ENCODE data around the gene CIDEB.

CIDEB gene

GRCh38 chr14:24269368-24269767 is 38.4 kb downstream of the CIDEB start:
- DNase-seq: no peak

- no peak for DNase-seq
Observed at GRCh38 chr14:24268225-24268624, 39.6 kb downstream of the CIDEB start.

- DNase-seq: no peak
Observed at GRCh38 chr14:24267516-24267915, 40.3 kb downstream of the CIDEB start.

- DNase-seq: no peak
Observed at GRCh38 chr14:24266344-24267244, 41.2 kb downstream of the CIDEB start.

GRCh38 chr14:24264298-24264697 is 43.5 kb downstream of the CIDEB start:
- no peak for DNase-seq

- DNase-seq: no peak
Observed at GRCh38 chr14:24263848-24264247, 43.9 kb downstream of the CIDEB start.

- DNase-seq: no peak
Observed at GRCh38 chr14:24262821-24263733, 44.7 kb downstream of the CIDEB start, which contains the start of gene TGM1. Gene TGM1, minus strand, starts transcription at chr14:24263177. Its CDS starts 825 bp downstream, at chr14:24262352.

- no peak for DNase-seq
Observed at GRCh38 chr14:24261969-24262327, 45.8 kb downstream of the CIDEB start.

GRCh38 chr14:24261256-24261968 is 46.4 kb downstream of the CIDEB start:
- no peak for DNase-seq

- DNase-seq: no peak
Observed at GRCh38 chr14:24260780-24261157, 47.0 kb downstream of the CIDEB start.

- DNase-seq: no peak
Observed at GRCh38 chr14:24260026-24260779, 47.6 kb downstream of the CIDEB start.

GRCh38 chr14:24259282-24260025 is 48.3 kb downstream of the CIDEB start:
- DNase-seq: no peak

GRCh38 chr14:24258548-24259265 is 49.1 kb downstream of the CIDEB start:
- no peak for DNase-seq

GRCh38 chr14:24258119-24258518 is 49.7 kb downstream of the CIDEB start:
- DNase-seq: no peak

- no peak for DNase-seq
Observed at GRCh38 chr14:24256960-24257359, 50.8 kb downstream of the CIDEB start.

- DNase-seq: no peak
Observed at GRCh38 chr14:24255931-24256711, 51.7 kb downstream of the CIDEB start.

GRCh38 chr14:24255438-24255837 is 52.3 kb downstream of the CIDEB start:
- no peak for DNase-seq
